ENCODE results near the gene TRIM6. TPM values are rescaled to one million over a fixed set of nuclear protein-coding genes. Genes with fewer than 3 reads are reported as not detected.
"Not testable (repeated sequence)": the region's sequence is repeated elsewhere in the genome, so short reads cannot be mapped to it uniquely, and the experiment has no call there.

Gene TRIM6
- total RNA-seq, 4 donors from 2014 or later = 0.15 to 0.35 (median 0.28) TPM

DNA sequence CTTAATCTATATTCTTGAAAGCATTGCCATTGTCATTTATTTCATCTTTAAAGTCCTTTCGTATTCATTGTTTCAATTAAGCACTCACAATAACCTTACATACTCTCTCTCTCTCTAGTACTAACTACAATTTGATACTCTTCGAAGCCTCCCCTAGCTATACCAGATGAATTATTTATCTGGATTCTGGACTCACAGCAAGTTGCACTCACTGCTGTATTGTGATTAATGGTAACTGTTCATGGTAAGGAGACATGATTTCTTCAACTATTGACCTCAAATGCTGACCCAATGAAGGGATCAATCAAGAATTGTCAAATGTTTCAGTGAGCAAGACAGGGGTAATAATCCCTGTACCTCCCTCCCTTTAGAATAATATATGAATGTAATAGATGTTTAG lies 21.8 kb upstream of the TRIM6 start:
- H3K27ac ChIP-seq = no peak overlapping the region
- no peaks in the 10 kb centered on the region for H3K4me1 ChIP-seq
- no peaks in the 10 kb centered on the region for H3K9me3 ChIP-seq
- no peaks in the 10 kb centered on the region for H3K27me3 ChIP-seq
- TF ChIP-seq POLR2A (IDR thresholded peaks at IDR 0.05) (no peak), CTCF (IDR thresholded peaks at IDR 0.05 in 4 of 5, conservative IDR thresholded peaks at IDR 0.05 in 1 of 5) (no peak)
- H3K36me3 ChIP-seq = no peaks in the 10 kb centered on the region
- DNase-seq = no peak
- ATAC-seq = no peak
- intact Hi-C loops (cut with DNase I; ENCODE audit: low total_unique reads) = no loop called here
- in situ Hi-C loops (cut with MboI; ENCODE audit: low sequenced_read_pairs in 4 of 4) = no loop called here
- no peak overlapping the region for H3K4me3 ChIP-seq

DNA sequence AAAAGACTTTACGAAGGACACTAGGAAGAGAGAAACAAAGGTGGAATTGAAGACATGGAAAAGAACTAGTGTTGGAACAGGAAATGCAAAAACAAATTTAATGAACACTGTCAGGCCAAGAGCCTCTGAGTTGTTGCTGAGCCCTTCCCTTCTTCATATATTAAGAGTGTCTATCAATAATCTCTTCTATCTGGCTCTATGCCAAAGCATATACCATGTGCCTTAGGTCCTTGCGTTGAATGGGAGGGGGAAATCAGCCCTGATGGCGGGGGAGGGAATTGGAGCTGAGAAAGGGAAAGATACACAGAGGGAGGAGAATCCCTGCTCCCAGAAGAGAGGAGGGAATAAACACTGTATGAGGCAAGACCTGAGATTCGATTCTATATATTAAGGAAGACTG lies 21.3 kb upstream of the TRIM6 start:
- ATAC-seq = no peak
- Histone ChIP-seq H3K27ac (no peak overlapping the region), H3K9me3 (no peaks in the 10 kb centered on the region), H3K4me3 (no peak overlapping the region), H3K27me3 (no peaks in the 10 kb centered on the region), H3K36me3 (no peaks in the 10 kb centered on the region), H3K4me1 (no peaks in the 10 kb centered on the region)
- TF ChIP-seq POLR2A (IDR thresholded peaks at IDR 0.05) (no peak), CTCF (IDR thresholded peaks at IDR 0.05 in 4 of 5, conservative IDR thresholded peaks at IDR 0.05 in 1 of 5) (no peak)
- in situ Hi-C loops (cut with MboI; ENCODE audit: low sequenced_read_pairs in 4 of 4) = no loop called here
- intact Hi-C loops (cut with DNase I; ENCODE audit: low total_unique reads) = no loop called here
- DNase-seq = no peak

- ATAC-seq (no peak), DNase-seq (no peak)
- H3K36me3 ChIP-seq = no peaks in the 10 kb centered on the region
- H3K27ac ChIP-seq = no peak overlapping the region
- TF ChIP-seq POLR2A (IDR thresholded peaks at IDR 0.05) (no peak), CTCF (IDR thresholded peaks at IDR 0.05 in 4 of 5, conservative IDR thresholded peaks at IDR 0.05 in 1 of 5) (no peak)
- H3K4me1 ChIP-seq = no peaks in the 10 kb centered on the region
- intact Hi-C loops (cut with DNase I; ENCODE audit: low total_unique reads) = no loop called here
- in situ Hi-C loops (cut with MboI; ENCODE audit: low sequenced_read_pairs in 4 of 4) = no loop called here
- no peaks in the 10 kb centered on the region for H3K27me3 ChIP-seq
- H3K4me3 ChIP-seq = no peak overlapping the region
- H3K9me3 ChIP-seq = no peaks in the 10 kb centered on the region
Measured at GRCh38 chr11:5577101-5577500, 19.3 kb upstream of the TRIM6 start.

DNA sequence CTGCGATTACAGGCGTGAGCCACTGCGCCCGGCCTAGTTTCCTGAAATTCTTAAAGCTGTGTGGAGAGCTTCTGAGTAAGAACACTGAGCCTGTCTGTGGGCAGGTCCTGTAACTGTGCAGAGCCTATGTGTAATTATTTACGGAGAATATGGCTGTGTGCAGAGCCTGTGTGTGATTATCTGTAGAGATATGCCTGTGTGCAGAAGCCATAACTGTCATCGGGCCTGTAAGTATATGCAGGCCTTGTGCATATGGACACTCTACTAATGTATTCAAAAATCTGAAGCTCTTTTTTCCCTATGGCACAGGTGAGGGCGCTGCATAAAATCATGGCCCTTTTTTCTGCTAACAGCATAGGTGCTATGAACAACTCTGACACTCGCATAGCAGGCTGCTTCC lies 15.9 kb upstream of the TRIM6 start, which contains the start of gene OR52B6:
OR52B6 (plus strand) TSS at position 301 of the 400 bp plus-strand sequence; CDS start at position 301, 0 bp downstream.
- intact Hi-C loops (cut with DNase I; ENCODE audit: low total_unique reads) = no loop called here
- ATAC-seq (no peak), DNase-seq (no peak)
- Histone ChIP-seq H3K36me3 (no peaks in the 10 kb centered on the region), H3K4me3 (no peak within 1 kb of the TSS), H3K27ac (no peak within 1 kb of the TSS), H3K4me1 (no peaks in the 10 kb centered on the region), H3K27me3 (no peaks in the 10 kb centered on the region), H3K9me3 (no peaks in the 10 kb centered on the region)
- TF ChIP-seq POLR2A (IDR thresholded peaks at IDR 0.05) (no peak), CTCF (IDR thresholded peaks at IDR 0.05 in 4 of 5, conservative IDR thresholded peaks at IDR 0.05 in 1 of 5) (no peak)
- in situ Hi-C loops (cut with MboI; ENCODE audit: low sequenced_read_pairs in 4 of 4) = no loop called here

DNA sequence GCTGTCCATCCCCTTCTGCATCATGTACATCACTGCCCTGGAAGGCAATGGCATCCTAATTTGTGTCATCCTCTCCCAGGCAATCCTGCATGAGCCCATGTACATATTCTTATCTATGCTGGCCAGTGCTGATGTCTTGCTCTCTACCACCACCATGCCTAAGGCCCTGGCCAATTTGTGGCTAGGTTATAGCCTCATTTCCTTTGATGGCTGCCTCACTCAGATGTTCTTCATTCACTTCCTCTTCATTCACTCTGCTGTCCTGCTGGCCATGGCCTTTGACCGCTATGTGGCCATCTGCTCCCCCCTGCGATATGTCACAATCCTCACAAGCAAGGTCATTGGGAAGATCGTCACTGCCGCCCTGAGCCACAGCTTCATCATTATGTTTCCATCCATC lies 15.4 kb upstream of the TRIM6 start:
- Histone ChIP-seq H3K9me3 (no peaks in the 10 kb centered on the region), H3K4me1 (no peaks in the 10 kb centered on the region), H3K4me3 (no peak overlapping the region), H3K27ac (no peak overlapping the region), H3K36me3 (no peaks in the 10 kb centered on the region), H3K27me3 (no peaks in the 10 kb centered on the region)
- ATAC-seq (no peak), DNase-seq (no peak)
- in situ Hi-C loops (cut with MboI; ENCODE audit: low sequenced_read_pairs in 4 of 4) (no loop called here), intact Hi-C loops (cut with DNase I; ENCODE audit: low total_unique reads) (no loop called here)
- no peak for TF ChIP-seq CTCF (IDR thresholded peaks at IDR 0.05 in 4 of 5, conservative IDR thresholded peaks at IDR 0.05 in 1 of 5)
- TF ChIP-seq POLR2A (IDR thresholded peaks at IDR 0.05) = no peak

DNA sequence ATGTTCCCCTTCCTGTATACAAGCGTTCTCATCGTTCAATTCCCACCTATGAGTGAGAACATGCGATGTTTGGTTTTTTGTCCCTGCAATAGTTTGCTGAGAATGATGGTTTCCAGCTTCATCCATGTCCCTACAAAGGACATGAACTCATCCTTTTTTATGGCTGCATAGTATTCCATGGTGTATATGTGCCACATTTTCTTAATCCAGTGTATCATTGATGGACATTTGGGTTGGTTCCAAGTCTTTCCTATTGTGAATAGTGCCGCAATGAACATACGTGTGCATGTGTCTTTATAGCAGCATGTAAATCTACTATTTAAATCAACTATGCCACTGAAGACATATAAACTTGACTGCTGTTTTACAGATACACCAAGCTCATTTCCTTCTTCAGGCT lies 12.0 kb upstream of the TRIM6 start:
- ATAC-seq; H3K27me3 ChIP-seq; H3K36me3 ChIP-seq; H3K27ac ChIP-seq; DNase-seq; H3K4me1 ChIP-seq; in situ Hi-C loops (cut with MboI; ENCODE audit: low sequenced_read_pairs in 4 of 4); intact Hi-C loops (cut with DNase I; ENCODE audit: low total_unique reads); H3K4me3 ChIP-seq; H3K9me3 ChIP-seq: not testable (repeated sequence)

DNA sequence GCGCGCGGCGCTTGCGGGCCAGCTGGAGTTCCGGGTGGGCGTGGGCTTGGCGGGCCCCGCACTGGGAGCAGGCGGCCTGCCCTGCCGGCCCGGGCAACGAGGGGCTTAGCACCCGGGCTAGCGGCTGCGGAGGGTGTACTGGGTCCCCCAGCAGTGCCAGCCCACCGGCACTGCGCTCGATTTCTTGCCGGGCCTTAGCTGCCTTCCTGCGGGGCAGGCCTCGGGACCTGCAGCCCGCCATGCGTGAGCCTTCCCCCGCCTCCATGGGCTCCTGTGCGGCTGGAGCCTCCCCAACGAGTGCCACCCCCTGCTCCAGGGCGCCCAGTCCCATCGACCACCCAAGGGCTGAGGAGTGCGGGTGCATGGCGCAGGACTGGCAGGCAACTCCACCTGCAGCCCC lies 6.5 kb upstream of the TRIM6 start:
- H3K4me1 ChIP-seq; H3K9me3 ChIP-seq; ATAC-seq; intact Hi-C loops (cut with DNase I; ENCODE audit: low total_unique reads); H3K4me3 ChIP-seq; H3K36me3 ChIP-seq; DNase-seq; H3K27ac ChIP-seq; H3K27me3 ChIP-seq; in situ Hi-C loops (cut with MboI; ENCODE audit: low sequenced_read_pairs in 4 of 4): not testable (repeated sequence)

Measured in gastrocnemius medialis (tissue), 4 donors.